GM21825 (cell line): ENCODE data around the gene DOCK11.

Source experiments
- ATAC-seq: cut with Tn5 transposase; IDR thresholded peaks from one replicate; pipeline ENCODE4 v1.9.1; 2021; ENCODE audit warnings: mild to moderate bottlenecking, moderate library complexity; ENCODE audit not compliant: unreplicated experiment

The DOCK11 gene

GRCh38 chrX:118528071-118528737 lies 32.6 kb downstream of the DOCK11 start:
- peak; percentile 65 for ATAC-seq

DNA sequence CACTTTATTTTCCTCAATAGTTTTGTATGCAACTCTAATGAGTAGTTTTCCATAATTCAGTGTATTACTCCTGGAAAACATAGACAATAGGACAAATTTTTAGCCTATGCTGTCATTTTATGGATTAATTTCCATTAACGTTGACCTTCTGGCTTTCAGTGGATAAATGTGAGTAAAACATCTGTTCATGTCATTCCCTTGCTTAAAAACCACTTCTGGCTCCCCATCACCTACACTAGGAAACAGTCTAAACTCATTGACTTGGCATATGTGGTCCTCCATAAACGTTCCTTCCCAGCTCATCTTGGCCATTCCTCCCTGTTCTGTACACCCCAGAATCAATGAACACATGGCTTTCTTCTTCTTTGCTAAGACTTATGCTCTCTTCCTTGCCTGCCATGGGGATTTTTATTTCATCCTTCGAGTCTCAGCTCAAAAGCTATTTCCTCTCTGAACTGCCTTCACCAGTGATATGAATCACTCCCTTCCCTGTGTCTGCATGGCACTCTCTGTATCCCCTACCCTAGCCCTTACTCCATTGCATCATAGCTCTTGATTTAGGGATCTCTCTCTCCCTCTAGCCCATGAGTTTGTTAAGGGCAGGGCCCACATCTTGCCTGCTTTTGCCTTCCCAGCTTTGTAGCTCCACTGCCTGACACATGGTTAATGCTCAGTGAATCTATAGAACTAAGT lies 34.8 kb downstream of the DOCK11 start:
- no peak for ATAC-seq

DNA sequence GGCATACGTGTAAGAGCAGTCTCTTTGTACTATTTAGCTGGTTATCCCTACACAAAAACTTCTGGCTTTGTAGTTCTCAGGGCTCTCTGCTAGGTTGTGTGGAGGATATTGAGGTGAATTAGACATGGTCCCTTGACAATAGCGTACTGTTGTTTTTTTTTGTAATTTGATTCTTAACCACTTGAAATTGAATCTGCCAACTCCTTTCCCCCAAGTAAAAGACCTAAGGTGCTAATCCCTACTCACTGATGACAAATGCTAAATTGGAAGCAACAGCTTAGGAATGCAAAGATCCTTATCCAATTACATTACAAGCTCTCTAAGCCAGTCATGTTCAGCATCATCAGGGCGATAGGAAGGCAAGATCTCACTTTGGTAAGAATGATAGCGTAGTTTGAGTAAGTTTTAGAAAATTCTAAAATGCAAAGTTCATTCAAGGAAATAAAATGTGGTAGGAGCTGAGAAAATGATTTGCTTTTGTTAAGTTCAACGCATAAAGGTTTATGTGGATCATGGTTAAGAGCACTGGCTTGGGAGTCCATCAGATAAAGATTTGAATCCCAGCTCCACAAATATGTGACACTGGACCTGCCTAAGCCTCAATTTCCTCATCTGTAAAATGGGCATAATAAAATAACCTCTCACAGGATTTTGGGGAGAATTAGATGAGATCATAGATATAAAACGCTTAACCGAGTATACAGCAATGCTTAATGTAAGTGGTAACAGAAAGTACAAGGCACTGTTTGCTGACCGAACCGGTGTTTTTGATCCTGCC lies 39.3 kb downstream of the DOCK11 start:
- no peak for ATAC-seq

DNA sequence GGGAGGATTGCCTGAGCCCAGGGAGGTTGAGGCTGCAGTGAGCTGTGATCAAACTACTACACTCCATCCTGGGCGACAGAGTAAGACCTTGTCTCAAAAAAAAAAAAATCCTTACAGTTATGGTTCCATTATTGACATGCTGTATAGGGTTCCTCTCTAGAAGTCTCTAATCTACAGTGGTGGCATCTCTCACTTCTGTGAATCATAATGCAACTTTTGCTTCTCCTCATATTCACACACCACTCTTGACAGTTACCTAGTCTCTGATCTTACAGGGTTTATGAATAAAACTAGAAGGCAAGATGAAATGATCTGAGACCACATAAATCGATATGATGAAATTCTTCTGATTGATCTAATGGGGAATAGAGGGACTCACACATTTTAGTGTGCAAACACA lies 40.6 kb downstream of the DOCK11 start:
- peak; percentile 57 for ATAC-seq

DNA sequence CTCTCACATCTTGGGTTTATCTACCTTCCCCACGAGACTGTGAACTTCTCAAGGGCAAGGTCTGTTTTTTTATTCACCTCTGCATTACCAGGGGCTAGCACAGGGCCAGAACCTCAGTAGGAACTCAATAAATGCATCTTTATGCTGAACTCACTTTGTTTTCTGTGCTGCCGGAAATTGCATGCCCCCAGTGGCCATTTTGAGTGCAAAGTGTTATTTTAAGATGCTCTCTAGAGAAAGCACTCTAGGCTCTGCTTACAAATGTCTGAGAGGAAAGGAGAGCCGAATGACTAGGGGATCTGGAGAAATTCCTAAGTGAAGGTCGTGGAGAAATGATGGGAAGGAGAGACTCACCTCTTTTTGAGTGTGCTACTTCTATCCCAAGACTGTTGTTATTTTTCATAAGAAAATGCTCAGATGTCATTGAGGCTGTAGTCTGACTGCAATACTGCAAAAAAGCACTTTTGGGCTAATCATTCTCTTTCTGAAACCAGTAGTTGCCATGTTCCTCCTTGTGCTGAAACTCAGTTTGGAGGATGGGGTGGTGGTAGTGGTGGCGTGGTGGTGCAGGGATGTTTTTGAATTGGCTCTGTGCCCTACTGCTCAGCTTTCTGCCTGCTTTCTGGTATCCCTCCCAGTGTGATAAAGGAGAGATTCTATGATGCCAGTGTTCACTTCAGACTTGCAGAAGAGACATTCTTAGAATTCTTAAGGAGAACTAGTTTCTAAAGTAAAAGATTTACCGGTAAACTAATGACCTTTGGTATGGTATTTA lies 41.3 kb downstream of the DOCK11 start:
- ATAC-seq = peak; percentile 64

- ATAC-seq = no peak
Observed at GRCh38 chrX:118538386-118538785, 42.8 kb downstream of the DOCK11 start.

DNA sequence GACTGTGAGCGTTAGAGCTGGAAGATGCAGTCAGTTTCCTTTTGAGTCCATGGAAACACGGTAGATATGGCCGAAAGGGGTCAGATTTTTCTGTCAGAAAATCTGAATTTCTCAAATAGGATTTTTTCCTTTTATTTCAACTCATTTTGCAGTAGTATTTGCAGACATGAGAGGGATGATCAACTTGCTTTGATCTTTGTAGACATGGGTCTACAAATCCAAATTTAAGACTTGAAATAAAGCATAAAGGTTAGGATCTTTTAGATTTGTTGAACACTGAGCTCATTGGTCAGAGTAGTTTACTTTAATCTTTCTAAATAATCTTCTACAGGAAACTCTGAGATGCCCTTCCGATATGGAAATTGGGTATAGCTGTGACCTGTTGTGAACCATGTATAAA lies 44.7 kb downstream of the DOCK11 start:
- ATAC-seq = no peak

DNA sequence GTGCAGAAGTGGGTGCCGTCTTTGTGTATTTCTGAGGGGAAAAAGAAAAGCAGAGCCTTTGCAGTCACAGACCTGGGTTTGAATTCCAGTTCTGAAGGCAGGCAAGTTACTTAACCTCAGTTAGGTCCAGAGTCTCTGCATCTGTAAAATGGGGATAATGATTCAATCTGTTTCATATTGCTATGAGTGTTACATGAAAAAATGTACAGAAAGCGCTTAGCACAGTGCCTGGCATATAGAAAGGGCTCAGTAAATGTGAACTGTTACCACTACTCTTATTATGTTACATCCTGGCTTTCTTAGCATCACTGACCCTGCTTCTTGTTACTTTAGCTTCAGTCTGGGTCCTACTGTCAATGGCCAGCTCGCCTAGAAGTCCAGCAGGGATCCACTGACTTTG lies 45.9 kb downstream of the DOCK11 start:
- no peak for ATAC-seq

DNA sequence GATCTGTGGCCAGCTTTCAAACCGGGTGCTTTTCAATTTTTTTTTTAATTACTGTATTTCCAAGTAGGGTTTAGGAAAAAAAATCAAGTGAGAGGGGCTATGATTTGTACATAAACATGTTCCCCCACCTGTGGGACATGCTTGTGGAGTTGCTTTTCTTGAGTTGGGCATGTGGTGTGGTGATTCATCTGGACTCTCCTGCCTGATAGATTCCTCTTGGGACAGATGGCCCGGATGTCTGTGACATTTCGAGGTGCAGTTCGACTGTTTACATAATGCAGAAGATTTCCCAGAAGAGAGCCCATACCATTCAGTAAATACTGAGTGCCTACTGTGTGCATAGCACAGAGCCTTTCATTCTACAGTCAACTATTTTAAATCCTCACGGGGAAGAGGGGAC lies 49.9 kb downstream of the DOCK11 start:
- no peak for ATAC-seq

DNA sequence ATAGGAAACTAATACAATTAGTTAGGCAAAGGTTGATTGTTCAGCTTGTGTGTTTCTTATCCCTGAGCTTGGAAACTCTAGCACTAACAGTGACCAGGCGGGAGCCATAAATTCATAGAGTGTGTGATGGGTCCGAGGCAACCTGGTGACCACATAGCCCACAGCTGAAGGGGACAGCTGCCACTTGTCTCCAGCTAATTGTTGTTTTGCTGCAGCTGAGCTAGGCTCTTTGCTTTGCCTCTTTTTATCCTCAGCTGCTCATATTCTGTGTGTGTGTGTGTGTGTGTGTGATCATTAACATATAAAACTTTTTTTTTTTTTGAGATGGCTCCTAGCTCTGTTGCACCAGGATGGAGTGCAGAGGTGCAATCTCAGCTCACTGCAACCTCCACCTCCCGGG lies 53.2 kb downstream of the DOCK11 start:
- ATAC-seq = no peak

DNA sequence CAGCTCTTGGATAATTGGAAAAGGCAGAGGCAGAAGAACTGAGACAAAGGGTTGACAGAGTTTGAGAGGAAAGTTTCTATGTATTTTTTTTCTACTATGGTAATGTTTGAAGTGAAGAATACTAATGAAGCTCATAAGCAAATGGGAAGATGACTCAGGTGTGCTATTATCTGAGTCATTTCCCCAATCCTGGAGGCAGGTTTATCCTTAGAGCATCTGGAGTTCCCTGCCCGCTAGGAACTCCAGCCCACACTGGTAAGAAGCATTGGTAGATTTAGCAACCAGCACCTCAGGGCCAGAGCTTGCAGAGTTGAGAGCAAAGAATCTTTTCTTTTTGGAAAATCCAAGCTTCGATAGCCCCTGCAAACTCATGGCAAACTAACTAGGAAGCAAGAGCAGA lies 55.2 kb downstream of the DOCK11 start:
- ATAC-seq = no peak

DNA sequence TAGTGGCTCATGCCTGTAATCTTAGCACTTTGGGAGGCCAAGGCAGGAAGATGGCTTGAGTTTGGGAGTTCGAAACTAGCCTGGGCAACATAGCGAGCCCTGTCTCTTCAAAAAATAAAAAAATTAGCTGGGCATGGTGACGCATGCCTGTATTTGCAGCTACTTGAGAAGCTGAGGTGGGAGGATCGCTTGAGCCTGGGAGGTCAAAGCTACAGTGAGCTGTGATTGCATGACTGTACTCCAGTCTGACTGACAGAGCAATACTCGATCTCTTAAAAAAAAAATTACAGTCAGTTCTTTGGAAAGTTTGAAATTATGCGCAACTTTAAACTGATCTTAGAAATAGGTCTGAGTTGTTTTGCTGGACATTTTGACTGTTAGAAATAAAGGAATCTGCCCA lies 55.8 kb downstream of the DOCK11 start:
- no peak for ATAC-seq

DNA sequence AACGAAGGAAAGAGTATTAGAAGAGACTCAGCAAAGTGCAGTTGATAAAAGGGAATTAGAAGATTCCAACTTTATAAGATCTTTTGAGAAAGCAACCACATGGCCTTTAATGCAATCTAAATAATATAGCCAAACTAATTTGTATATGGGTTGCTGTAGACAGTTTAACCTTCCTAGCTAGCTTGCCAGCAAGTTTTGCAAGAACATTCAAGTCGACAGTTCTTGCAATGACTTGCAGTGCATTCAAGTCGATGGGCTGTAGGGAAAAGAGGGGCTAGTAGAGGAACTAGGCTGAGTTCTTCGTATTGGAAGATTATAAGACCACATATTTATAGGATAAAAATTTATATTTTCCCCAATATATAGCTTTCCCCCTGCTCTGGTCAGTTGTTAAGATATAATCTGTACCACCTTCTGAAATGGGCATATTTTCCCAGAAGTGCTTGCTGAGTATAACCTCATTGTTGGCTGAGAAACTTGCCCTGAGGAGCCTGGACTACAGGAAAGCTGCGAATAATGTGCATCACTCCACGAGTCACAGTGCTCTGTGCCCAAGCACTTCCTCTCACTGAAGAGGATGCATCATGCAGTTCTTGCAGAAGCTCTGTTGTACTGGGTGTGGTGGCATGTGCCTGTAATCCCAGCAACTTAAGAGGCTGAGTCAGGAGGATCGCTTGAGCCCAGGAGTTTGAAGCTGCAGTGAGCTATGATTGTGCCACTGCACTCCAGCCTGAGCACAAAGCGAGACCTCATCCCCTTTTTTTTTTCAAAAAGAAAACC lies 56.7 kb downstream of the DOCK11 start:
- no peak for ATAC-seq

DNA sequence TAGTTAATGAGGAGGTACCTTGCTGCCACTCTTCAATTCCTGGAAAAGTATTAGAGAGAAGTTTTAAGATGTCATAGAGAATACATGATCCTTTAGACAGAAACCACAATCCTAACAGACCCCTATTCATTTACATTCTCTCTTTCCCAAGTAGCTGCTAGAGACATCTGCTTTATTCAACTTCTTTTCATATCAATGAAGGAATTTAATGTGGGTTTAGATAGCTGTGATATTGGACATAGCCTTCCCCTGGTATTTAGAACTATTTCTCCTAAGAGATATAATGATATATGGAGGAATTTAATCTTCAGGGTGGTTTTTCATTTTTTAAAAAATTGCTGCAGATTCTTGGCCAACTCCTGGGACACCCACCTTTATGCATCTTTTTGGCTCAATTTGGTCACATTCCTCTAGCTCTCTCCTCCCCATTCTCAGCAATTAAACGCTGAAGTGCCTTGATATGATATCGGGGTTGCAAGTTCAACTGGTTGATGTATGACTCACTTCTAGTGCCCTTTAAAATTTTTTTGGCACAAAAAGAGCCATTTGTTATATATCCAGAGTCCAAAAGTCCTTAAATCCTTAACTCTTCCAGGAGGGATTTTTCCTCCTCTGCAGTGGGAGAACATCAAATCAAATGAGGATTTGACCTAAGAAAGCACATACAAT lies 57.6 kb downstream of the DOCK11 start:
- ATAC-seq = no peak

GRCh38 chrX:118554511-118554910 lies 58.9 kb downstream of the DOCK11 start:
- no peak for ATAC-seq

GRCh38 chrX:118558926-118559325 lies 63.3 kb downstream of the DOCK11 start:
- no peak for ATAC-seq

GRCh38 chrX:118560489-118560888 lies 64.9 kb downstream of the DOCK11 start:
- ATAC-seq = no peak

- ATAC-seq = no peak
Observed at GRCh38 chrX:118562582-118563164, 67.1 kb downstream of the DOCK11 start.

DNA sequence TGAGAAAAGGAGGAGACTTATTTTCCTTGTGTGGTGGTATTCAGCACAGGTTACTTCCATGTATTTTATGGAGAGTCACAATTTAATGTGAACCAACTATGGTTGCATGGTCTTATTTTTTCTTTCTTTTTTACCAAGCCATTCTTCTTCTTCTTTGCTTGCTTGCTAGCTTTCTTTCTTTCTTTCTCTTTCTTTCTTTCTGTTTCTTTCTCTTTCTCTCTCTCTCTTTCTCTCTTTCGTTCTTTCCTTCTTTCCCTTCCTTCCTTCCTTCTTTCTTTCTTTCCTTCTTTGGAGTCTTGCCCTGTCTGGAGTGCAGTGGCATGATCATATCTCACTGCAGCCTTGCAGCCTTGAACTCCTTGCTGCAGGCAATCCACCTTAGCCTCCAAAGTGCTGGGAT lies 68.9 kb downstream of the DOCK11 start:
- no peak for ATAC-seq

DNA sequence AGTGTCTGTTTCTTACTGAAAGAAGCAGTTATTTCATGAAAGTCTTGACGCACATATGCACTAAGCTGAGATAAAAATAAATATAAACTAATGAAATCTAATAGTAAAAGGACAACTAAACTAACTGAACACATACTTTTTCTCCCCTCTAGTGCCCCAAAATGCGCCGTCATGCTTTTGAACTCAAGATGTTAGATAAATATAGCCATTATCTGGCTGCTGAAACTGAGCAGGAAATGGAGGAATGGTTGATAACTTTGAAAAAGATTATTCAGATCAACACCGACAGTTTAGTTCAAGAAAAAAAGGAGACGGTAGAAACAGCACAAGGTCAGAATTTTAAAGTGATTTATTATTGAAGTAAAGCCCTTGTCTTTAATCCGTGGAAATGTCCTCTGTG lies 70.2 kb downstream of the DOCK11 start:
- no peak for ATAC-seq
